GM18511 (cell line): ENCODE data around the gene EXOG.
"Not testable (repeated sequence)": the region's sequence is repeated elsewhere in the genome, so short reads cannot be mapped to it uniquely, and the experiment has no call there.

Experiments used
- ATAC-seq: cut with Tn5 transposase; IDR thresholded peaks from one replicate; pipeline ENCODE4 v1.9.1; 2021; ENCODE audit warnings: mild to moderate bottlenecking, moderate library complexity; ENCODE audit not compliant: unreplicated experiment

EXOG gene

GRCh38 chr3:38561746-38562466 is 65.8 kb downstream of the EXOG start:
- ATAC-seq, result no peak

- ATAC-seq, result no peak
Measured at GRCh38 chr3:38562467-38562925, 66.4 kb downstream of the EXOG start.

- no peak for ATAC-seq
Measured at GRCh38 chr3:38563070-38563885, 67.1 kb downstream of the EXOG start.

GRCh38 chr3:38563886-38564270 is 67.7 kb downstream of the EXOG start:
- no peak for ATAC-seq

GRCh38 chr3:38564631-38565338 is 68.6 kb downstream of the EXOG start:
- ATAC-seq, result no peak

- ATAC-seq, result no peak
Measured at GRCh38 chr3:38565339-38566214, 69.4 kb downstream of the EXOG start.

GRCh38 chr3:38566215-38566528 is 70.0 kb downstream of the EXOG start:
- no peak for ATAC-seq

- ATAC-seq, result not testable (repeated sequence)
Measured at GRCh38 chr3:38566794-38567193, 70.7 kb downstream of the EXOG start.

DNA sequence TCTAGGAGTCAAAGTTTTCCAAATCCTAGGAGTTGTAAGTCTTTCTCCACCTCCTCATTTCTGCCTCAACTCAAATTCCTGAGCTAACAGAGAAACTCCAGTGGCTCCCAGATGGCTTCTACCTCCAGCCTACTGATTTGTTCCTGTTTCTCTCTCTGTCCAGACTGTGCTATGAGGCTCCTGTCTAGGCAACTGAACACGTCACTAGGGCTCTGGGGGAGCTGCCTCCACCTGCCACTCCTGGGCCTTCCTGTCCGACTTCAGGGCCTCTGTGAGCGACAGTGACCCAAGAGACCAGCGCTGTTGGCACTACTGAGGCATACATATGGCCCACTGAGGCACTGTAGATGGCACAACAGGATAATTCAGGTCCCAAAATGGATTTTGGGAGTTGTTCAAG is 71.4 kb downstream of the EXOG start:
- no peak for ATAC-seq

GRCh38 chr3:38573111-38573510 is 77.0 kb downstream of the EXOG start:
- no peak for ATAC-seq

DNA sequence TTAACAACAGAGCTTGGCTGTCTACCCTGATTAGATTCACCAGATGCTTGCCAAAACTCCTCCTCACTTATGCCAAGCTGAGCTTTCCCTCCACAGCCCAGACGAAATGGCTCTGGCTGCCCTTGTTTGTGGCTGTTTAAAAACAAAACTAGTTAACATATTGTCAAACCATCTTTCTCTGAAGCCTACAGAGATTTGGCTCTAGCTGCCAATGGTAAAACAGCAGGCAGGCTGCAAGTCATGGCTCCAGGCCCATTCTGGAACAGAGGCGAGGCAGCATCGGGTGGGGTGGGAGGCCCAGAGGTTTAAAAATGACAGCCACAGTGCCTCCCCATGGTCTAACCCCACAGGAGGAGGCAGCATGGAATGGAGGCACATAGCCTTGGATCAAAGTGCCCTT is 77.4 kb downstream of the EXOG start:
- ATAC-seq, result no peak

DNA sequence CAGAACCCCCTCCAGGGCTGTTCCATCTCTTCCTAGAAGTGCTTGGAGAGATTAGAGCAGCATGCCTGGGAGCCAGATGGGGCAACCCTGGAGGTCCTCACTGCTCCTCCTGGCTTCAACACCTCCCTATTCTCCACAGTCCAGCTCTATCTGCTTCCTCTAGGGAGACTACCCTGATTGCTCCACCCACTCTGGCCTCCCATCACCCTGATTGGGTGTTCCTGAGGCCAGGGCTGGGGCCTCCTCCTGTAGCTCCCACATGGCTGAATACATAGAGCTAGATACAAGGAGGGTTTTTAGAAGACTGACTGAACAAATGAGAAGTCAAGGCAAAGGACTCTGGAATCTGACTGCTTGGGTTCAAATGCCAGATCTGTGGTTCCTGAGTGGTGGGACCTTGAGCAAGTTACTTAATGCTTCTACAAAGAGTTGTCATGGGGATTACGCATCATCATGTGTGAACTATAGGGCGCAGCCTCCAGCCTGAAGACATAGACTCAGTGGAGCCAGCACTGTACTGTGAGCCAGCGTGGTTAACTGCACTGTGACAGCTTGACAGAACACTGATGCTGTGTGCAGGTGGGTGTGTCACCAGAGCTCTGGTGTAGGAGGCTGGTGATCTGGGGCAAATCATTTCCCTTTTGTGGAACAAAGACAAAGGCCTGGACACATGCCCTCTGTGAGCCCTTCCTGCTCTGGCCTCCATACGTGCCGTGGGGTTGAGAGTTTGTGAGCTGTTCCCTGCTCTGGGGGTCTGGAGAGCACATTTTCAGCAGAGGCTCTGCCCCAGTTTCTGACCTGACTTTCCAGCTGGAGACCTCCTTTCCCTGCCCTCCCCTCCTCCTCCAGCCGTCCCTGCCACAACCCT is 78.5 kb downstream of the EXOG start:
- no peak for ATAC-seq

DNA sequence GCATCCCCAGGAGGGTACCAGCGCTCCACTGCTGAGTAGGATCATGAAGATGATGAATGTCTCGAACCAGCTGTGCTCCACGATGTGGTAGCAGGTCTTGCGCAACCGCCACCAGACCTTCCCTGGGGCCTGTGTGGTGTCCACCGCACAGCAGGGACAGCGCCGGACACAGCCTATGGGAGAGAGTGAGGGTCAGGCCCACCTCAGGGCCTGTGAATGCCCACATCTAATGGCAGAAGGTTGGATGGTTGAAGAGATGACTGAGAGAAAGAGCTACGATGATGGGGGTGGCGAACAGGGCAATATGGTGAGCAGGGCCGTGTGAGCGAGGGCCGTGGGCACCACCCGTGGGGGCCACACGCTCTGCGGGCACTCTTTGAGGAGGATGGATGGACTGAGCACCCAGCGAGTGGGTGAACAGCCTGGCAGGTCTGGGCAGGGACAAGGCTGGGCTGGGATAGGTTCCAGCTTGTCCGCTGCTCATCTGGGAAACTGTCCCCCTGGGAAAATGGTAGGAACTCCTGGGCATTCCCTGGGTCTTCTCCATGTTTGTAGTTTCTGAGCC is 79.2 kb downstream of the EXOG start:
- ATAC-seq, result no peak
